HCT116 (cell line): ENCODE data around the gene KANK2. TPM values are rescaled to one million over a fixed set of nuclear protein-coding genes. Genes with fewer than 3 reads are reported as not detected.

ENCODE experiments used
- ATAC-seq: fragments of 200-7000 bp; cut with Tn5 transposase; 2 replicates; pipeline ENCODE4 v1.9.1; 2020; ENCODE audit warnings: mild to moderate bottlenecking, moderate library complexity
- BruUV-seq: library from RNA; stranded (reverse); fragments of 400-500 nt; replicated peaks from 2 replicates; lab custom pipeline; 2021; lab: Mats Ljungman, UMichigan
- CTCF ChIA-PET: fragments of 300-600 bp; sonication (Branson Sonifier 250); formaldehyde crosslinking; loops from one replicate; lab custom pipeline; 2021; ENCODE audit warnings: antibody characterized with exemption; lab: Charles Lee
- POLR2A ChIA-PET: fragments of 300-600, 350-600 bp; sonication (Branson Sonifier 250); formaldehyde crosslinking; loops from one replicate; lab custom pipeline; 2021; ENCODE audit warnings: antibody characterized with exemption; lab: Charles Lee
- RAD21 ChIA-PET, 2 experiments: fragments of 300-600 bp; sonication (Branson Sonifier 250); formaldehyde crosslinking; loops; one replicate each; lab custom pipeline; 2023; ENCODE audit warnings: low total read pairs in 2 of 2; ENCODE audit not compliant: uncharacterized antibody in 2 of 2, unreplicated experiment in 2 of 2, low non-redundant PET in 1 of 2; lab: Charles Lee
- DNase-seq: peaks from one replicate; pipeline ENCODE4 v3.0.0-alpha.2; 2010; ENCODE audit warnings: low read depth, low spot score
- H2AFZ ChIP-seq: fragments of 200-600 bp; shearing (Covaris generic), sonication (generic); 2 replicates; pipeline ENCODE4 v1.6.1; 2017; ENCODE audit warnings: low read depth, mixed run types, mixed read lengths, antibody characterized with exemption, low read length; ENCODE audit not compliant: poor library complexity, severe bottlenecking
- H3K27ac ChIP-seq: 2 replicates; pipeline ENCODE4 v1.5.1; 2012; ENCODE audit warnings: low read depth, low read length
- H3K27me3 ChIP-seq: fragments of 200-600 bp; sonication (generic); 2 replicates; pipeline ENCODE4 v1.6.1; 2016; ENCODE audit warnings: mixed run types, low read length, mixed read lengths; ENCODE audit not compliant: insufficient read depth
- H3K36me3 ChIP-seq, 2 experiments: fragments of 200-500 bp in 1 of 2; fragments of 200-600 bp in 1 of 2; sonication (Bioruptor generic) in 1 of 2; sonication (generic) in 1 of 2; 2 replicates each; pipeline versions ENCODE4 v1.5.1 to v1.6.1; 2014 to 2016; ENCODE audit warnings: low read length in 2 of 2, inconsistent platforms in 1 of 2, mixed read lengths in 1 of 2, mixed run types in 1 of 2; ENCODE audit not compliant: insufficient read depth in 2 of 2, control insufficient read depth in 1 of 2
- H3K4me1 ChIP-seq, 2 experiments: fragments of 200-600 bp in 1 of 2; sonication (generic) in 1 of 2; 2 replicates each; pipeline versions ENCODE4 v1.5.1 to v1.6.1; 2012 to 2017; ENCODE audit warnings: low read length in 2 of 2, inconsistent platforms in 1 of 2, mild to moderate bottlenecking in 1 of 2, mixed read lengths in 1 of 2, mixed run types in 1 of 2, moderate library complexity in 1 of 2; ENCODE audit not compliant: insufficient read depth in 2 of 2, control insufficient read depth in 1 of 2
- H3K4me2 ChIP-seq: fragments of 200-600 bp; sonication (generic); 2 replicates; pipeline ENCODE4 v1.6.1; 2017; ENCODE audit warnings: mixed run types, low read length, mixed read lengths
- H3K4me3 ChIP-seq, 2 experiments: fragments of 200-600 bp in 1 of 2; sonication (generic) in 1 of 2; replicated peaks in 1 of 2; 2 replicates each; pipeline ENCODE4 v1.5.1; 2011 to 2016; ENCODE audit warnings: low read length in 2 of 2, control low read depth in 1 of 2, low read depth in 1 of 2, mild to moderate bottlenecking in 1 of 2, mixed read lengths in 1 of 2, mixed run types in 1 of 2
- H3K79me2 ChIP-seq: fragments of 200-600 bp; sonication (generic); 2 replicates; pipeline ENCODE4 v1.6.1; 2017; ENCODE audit warnings: mild to moderate bottlenecking, mixed run types, low read length, moderate library complexity, mixed read lengths; ENCODE audit not compliant: insufficient read depth
- H3K9ac ChIP-seq: fragments of 200-600 bp; sonication (generic); 2 replicates; pipeline ENCODE4 v1.6.1; 2016; ENCODE audit warnings: low read length, mixed read lengths
- H3K9me2 ChIP-seq: fragments of 200-600 bp; sonication (generic), shearing (Covaris generic); 2 replicates; pipeline ENCODE4 v1.6.1; 2017; ENCODE audit warnings: mixed run types, mild to moderate bottlenecking, moderate library complexity; ENCODE audit not compliant: insufficient read depth
- H3K9me3 ChIP-seq, 2 experiments: fragments of 200-500 bp in 1 of 2; fragments of 200-600 bp in 1 of 2; sonication (Bioruptor generic) in 1 of 2; sonication (generic) in 1 of 2; 2 replicates each; pipeline ENCODE4 v1.6.1; 2014 to 2017; ENCODE audit warnings: low read length in 2 of 2, mixed read lengths in 2 of 2, inconsistent platforms in 1 of 2, low read depth in 1 of 2, mild to moderate bottlenecking in 1 of 2, mixed run types in 1 of 2, moderate library complexity in 1 of 2; ENCODE audit not compliant: control insufficient read depth in 1 of 2, insufficient read depth in 1 of 2
- H4K20me1 ChIP-seq: fragments of 200-600 bp; sonication (generic), shearing (Covaris generic); 2 replicates; pipeline ENCODE4 v1.6.1; 2017; ENCODE audit warnings: mixed run types, mild to moderate bottlenecking, moderate library complexity; ENCODE audit not compliant: insufficient read depth
- EGR1 ChIP-seq: IDR thresholded peaks from 2 replicates; pipeline ENCODE4 v1.6.1; 2012; ENCODE audit warnings: low read depth
- JUND ChIP-seq: IDR thresholded peaks from 2 replicates; pipeline ENCODE4 v1.6.1; 2012
- POLR2AphosphoS5 ChIP-seq: IDR thresholded peaks from 2 replicates; pipeline ENCODE4 v1.6.1; 2011; ENCODE audit warnings: mild to moderate bottlenecking, low read depth, low read length, moderate library complexity
- SP1 ChIP-seq: IDR thresholded peaks from 2 replicates; pipeline ENCODE4 v1.6.1; 2012; ENCODE audit warnings: low read depth
- SRF ChIP-seq: IDR thresholded peaks from 2 replicates; pipeline ENCODE4 v1.6.1; 2012; ENCODE audit warnings: low read depth
- YY1 ChIP-seq: IDR thresholded peaks from 2 replicates; pipeline ENCODE4 v1.6.1; 2011; ENCODE audit warnings: low read length, low read depth, moderate library complexity, mild to moderate bottlenecking; ENCODE audit not compliant: insufficient replicate concordance; ENCODE audit errors: extremely low read depth
- ZFX ChIP-seq: fragments of 450-650 bp; IDR thresholded peaks from 2 replicates; pipeline ENCODE4 v1.6.1; 2017
- ZNF274 ChIP-seq: fragments of 200-500 bp; sonication (Bioruptor generic); IDR thresholded peaks from 2 replicates; pipeline ENCODE4 v1.6.1; 2014; ENCODE audit warnings: mild to moderate bottlenecking, low read depth, low read length, inconsistent platforms
- intact Hi-C: fragments of 100-400 bp; cut with micrococcal nuclease; formaldehyde crosslinking; loops from 2 replicates; pipeline ENCODE4 v1.10.0; 2022
- total RNA-seq: library from RNA; stranded (reverse); gene quantifications from one replicate; pipeline ENCODE4 v1.2.1, GENCODE V29; 2021; ENCODE audit not compliant: unreplicated experiment
- TF ChIP-seq, protein P1 (sequence below), 3 experiments: fragments of 200-600 bp in 1 of 3; sonication (generic) in 1 of 3; IDR thresholded peaks in 2 of 3; conservative IDR thresholded peaks in 1 of 3; 2 replicates each; pipeline ENCODE4 v1.5.1; 2012 to 2017; ENCODE audit warnings: low read depth in 2 of 3, low read length in 2 of 3, antibody characterized with exemption in 1 of 3, borderline replicate concordance in 1 of 3, control low read depth in 1 of 3, mild to moderate bottlenecking in 1 of 3, mixed read lengths in 1 of 3, mixed run types in 1 of 3, moderate library complexity in 1 of 3; ENCODE audit not compliant: insufficient read depth in 1 of 3
- TF ChIP-seq, protein P2 (sequence below): IDR thresholded peaks from 2 replicates; pipeline ENCODE4 v1.6.1; 2012

Gene KANK2
- total RNA-seq, 1 experiment from 2014 or later = 43.6 TPM

DNA sequence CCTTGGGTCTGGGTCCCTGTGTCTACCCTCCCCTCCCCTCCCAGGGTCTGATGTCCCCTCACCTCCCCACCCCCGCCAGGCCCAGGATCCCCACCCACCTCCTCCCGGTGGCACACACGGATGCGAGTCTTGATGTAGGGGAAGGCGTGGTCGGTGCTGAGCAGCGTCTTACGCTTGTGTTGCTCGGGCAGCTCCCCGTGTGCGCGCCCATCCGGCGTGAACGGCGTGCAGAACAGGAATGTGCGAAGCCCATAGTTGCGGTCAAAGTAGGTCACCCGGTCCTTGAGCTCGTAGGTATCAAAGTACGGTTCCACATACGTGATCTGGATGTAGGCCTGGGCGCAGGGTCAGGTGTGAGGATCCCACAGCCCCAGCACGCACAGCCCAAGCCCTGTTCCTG, 4.4 kb upstream of the KANK2 start:
- Histone ChIP-seq H4K20me1 (no peaks in the 10 kb centered on the region), H3K4me3 (no peak overlapping the region), H3K9me2 (no peaks in the 10 kb centered on the region), H3K4me2 (no peak overlapping the region), H3K36me3 (peaks cover 0 to 3% of the 10 kb centered on the region in 2 experiments; a peak in 1 of 4 replicates), H3K79me2 (no peaks in the 10 kb centered on the region), H3K27me3 (no peaks in the 10 kb centered on the region), H3K4me1 (peaks cover 19 to 31% of the 10 kb centered on the region in 2 experiments), H3K27ac (no peak overlapping the region), H2AFZ (no peak overlapping the region), H3K9ac (no peak overlapping the region), H3K9me3 (no peaks in the 10 kb centered on the region)
- ChIA-PET POLR2A (no interaction called here), RAD21 (no interaction called here), CTCF (interaction anchor here (1.0 kb wide), 1 partner anchor 64 kb away, joined by 4 read pairs; no protein-coding TSS in a partner anchor)
- intact Hi-C loops = loop anchor here (5.0 kb wide), 1 partner anchor 264 kb away; no protein-coding TSS in a partner anchor
- ATAC-seq (no peak), DNase-seq (no peak)
- no TSS peak for BruUV-seq
- TF ChIP-seq POLR2AphosphoS5 (no peak), EGR1 (no peak), SRF (no peak), YY1 (no peak), SP1 (no peak), JUND (no peak), ZFX (no peak), ZNF274 (no peak)
- TF ChIP-seq, protein P1, sequence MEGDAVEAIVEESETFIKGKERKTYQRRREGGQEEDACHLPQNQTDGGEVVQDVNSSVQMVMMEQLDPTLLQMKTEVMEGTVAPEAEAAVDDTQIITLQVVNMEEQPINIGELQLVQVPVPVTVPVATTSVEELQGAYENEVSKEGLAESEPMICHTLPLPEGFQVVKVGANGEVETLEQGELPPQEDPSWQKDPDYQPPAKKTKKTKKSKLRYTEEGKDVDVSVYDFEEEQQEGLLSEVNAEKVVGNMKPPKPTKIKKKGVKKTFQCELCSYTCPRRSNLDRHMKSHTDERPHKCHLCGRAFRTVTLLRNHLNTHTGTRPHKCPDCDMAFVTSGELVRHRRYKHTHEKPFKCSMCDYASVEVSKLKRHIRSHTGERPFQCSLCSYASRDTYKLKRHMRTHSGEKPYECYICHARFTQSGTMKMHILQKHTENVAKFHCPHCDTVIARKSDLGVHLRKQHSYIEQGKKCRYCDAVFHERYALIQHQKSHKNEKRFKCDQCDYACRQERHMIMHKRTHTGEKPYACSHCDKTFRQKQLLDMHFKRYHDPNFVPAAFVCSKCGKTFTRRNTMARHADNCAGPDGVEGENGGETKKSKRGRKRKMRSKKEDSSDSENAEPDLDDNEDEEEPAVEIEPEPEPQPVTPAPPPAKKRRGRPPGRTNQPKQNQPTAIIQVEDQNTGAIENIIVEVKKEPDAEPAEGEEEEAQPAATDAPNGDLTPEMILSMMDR (IDR thresholded peaks at IDR 0.05 in 2 of 3, conservative IDR thresholded peaks at IDR 0.05 in 1 of 3; ENCODE audit: borderline replicate concordance in 1 of 3, insufficient read depth in 1 of 3, low read depth in 2 of 3, low read length in 2 of 3) = no peak
- TF ChIP-seq, protein P2, sequence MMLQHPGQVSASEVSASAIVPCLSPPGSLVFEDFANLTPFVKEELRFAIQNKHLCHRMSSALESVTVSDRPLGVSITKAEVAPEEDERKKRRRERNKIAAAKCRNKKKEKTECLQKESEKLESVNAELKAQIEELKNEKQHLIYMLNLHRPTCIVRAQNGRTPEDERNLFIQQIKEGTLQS = no peak
